ENCODE data around the gene VPS13D.
"Not testable (repeated sequence)": the region's sequence is repeated elsewhere in the genome, so short reads cannot be mapped to it uniquely, and the experiment has no call there.

The VPS13D gene

GRCh38 chr1:12197483-12197880 is 32.3 kb upstream of the VPS13D start:
- DNase-seq, result no peak

GRCh38 chr1:12200208-12200607 is 29.6 kb upstream of the VPS13D start:
- peak; percentile 38 for DNase-seq

GRCh38 chr1:12201352-12202189 is 28.3 kb upstream of the VPS13D start:
- DNase-seq, result no peak

DNA sequence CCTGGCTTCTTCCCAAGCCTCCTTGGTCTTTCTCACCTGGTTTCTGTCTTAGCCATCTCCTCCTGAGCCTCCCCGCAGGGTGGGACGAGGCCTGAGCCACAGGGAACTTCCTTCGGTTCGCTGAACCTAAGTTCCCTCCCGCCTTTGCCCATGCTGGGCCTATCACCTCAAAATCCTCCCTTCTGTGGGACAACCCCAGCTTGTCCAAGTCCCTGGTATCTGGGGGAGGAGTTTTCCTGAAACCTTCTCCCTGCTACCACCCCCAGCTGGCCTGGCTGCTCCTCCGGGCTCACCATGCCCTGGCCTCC is 27.7 kb upstream of the VPS13D start:
- no peak for DNase-seq

DNA sequence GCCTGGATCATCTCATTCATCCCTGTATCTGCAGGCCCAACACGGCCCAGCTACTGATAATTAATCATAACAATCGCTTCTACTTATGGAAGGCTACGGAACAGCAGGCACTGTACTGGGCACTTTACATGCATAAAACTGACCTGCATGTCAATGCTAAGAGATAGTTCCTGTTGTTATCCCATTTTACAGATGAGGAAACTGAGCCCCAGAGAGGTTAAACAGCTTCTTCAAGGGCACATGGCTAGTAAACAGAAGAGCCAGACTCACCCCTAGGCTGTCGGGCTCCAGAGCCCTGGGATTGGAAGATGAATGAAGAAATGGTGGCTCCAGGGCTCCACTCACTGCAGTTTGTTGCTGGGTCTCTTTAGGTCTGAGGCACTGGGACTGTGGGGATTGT is 27.3 kb upstream of the VPS13D start:
- DNase-seq, result no peak

DNA sequence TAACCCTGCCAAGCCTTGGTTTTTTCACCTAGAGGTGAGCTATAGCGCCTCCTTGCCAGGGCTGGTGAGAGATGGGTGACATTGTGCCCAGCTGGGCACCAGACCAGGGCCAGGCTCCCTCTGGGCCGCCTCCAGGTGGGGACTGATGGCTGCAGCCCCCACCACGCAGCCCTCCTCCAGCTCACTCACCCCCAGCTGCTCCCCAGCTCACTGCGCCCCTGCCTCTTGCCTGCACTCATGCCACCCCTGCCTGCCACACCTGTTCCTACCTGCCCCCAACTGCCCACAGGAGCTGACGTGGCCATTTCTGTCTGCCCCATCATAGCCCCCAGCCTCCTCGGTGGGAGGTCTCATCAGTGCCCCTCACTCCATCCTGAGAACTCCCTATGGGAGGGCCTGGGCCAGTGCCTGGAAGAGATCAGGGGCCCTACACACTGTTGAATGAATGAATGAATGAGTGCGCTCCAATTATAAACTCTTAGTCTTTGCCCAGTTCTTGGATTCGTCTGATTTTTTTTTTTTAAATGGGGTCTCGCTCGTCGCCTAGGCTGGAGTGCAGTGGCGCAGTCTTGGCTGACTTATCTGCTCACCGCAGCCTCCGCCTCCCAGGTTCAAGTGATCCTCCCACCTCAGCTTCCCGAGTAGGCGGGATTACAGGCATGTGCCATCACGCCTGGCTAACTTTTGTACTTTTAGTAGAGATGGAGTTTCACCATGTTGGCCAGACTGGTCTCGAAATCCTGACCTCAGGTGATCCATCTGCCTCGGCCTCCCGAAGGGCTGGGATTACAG is 26.4 kb upstream of the VPS13D start:
- no peak for DNase-seq

DNA sequence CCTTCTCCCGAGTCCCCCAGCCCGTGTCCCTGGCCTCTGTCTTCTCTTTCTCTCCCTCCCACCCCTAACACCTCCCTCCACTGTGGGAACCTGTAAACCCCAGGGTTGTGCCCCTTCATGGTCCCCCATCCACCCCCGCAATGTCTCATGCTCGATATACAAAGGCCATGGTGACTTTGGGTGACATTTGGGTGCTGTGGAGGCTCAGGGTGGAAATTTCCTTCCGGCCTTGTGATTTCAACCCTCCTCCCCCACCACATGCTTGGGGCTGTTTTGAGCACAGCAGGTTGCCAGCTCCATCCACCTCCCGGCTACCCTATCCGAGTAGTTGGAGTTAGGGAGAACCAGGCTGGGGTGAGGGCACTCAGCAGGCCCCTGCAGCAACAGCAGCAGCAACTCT is 25.7 kb upstream of the VPS13D start:
- DNase-seq, result no peak

GRCh38 chr1:12204754-12205658 is 24.8 kb upstream of the VPS13D start:
- no peak for DNase-seq

- DNase-seq, result no peak
These were observed 23.6 kb upstream of the VPS13D start for GRCh38 chr1:12206238-12206637.

DNA sequence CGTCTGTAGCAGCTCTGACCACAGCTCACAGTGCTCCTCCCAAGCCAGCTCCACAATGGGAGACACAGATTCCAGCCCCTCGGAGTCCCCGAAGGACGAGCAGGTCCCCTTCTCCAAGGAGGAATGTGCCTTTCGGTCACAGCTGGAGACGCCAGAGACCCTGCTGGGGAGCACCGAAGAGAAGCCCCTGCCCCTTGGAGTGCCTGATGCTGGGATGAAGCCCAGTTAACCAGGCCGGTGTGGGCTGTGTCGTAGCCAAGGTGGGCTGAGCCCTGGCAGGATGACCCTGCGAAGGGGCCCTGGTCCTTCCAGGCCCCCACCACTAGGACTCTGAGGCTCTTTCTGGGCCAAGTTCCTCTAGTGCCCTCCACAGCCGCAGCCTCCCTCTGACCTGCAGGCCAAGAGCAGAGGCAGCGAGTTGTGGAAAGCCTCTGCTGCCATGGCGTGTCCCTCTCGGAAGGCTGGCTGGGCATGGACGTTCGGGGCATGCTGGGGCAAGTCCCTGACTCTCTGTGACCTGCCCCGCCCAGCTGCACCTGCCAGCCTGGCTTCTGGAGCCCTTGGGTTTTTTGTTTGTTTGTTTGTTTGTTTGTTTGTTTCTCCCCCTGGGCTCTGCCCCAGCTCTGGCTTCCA is 22.9 kb upstream of the VPS13D start:
- no peak for DNase-seq

- no peak for DNase-seq
These were observed 21.6 kb upstream of the VPS13D start for GRCh38 chr1:12208271-12208670.

GRCh38 chr1:12208764-12209494 is 20.9 kb upstream of the VPS13D start:
- DNase-seq, result peak; percentile 87

- no peak for DNase-seq
These were observed 20.4 kb upstream of the VPS13D start for GRCh38 chr1:12209495-12209832.

- no peak for DNase-seq
These were observed 14.5 kb upstream of the VPS13D start for GRCh38 chr1:12215118-12215961.

GRCh38 chr1:12219800-12220199 is 10.0 kb upstream of the VPS13D start:
- DNase-seq, result no peak

- DNase-seq, result no peak
These were observed 8.9 kb upstream of the VPS13D start for GRCh38 chr1:12220890-12221289.

DNA sequence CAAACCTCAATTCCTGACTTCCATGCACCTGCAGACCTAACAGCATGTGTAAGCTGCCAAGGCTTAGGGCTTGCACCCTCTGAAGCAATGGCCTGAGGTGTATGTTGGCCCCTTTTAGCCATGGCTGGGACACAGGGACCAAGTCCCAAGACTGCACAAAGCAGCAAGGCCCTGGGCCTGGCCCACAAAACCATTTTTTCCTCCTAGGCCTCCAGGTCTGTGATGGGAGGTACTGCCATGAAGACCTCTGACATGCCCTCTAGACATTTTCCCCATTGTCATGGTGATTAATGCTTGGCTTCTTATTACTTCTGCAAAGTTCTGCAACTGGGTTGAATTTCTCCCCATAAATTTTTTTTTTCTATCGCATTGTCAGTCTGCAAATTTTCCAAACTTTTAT is 7.1 kb upstream of the VPS13D start:
- DNase-seq, result not testable (repeated sequence)

DNA sequence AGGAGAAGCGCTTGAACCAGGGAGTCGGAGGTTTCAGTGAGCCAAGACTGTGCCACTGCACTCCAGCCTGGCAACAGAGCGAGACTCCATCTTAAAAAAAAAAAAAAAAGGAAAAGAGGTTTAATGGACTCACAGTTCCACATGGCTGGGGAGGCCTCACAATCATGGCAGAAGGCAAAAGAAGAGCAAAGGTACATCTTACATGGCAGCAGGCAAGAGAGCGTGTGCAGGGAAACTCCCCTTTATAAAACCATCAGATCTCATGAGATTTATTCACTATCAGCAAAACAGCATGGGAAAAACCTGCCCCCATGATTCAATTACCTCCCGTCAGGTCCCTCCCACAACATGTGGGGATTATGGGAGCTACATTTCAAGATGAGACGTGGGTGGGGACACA is 5.7 kb upstream of the VPS13D start:
- not testable (repeated sequence) for DNase-seq

- no peak for DNase-seq
These were observed 851 bp upstream of the VPS13D start for GRCh38 chr1:12228979-12229378.

DNA sequence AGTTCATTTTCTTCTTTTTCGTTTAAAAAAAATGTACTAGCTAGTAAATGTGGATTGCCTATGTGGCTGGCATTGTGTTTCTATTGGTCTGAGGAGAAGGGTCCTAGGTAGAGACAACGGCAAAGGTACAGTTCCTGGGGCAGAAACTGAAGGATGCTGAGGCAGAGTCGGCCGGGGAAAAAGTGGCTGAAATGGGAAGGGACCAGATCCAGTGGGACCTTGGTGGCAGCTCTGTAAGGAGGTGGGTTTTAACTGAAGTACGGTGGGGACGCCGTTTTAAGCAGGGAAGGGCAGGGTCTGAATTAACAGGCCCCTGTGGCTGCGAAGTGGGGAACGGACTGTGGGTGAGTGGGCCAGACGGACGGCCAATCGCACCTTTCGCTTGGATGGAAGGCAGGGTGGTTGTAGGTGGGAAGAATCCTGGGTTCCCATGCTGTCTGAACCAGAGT is 420 bp upstream of the VPS13D start:
- DNase-seq, result no peak
